ENCODE results near the gene CSNK1G3.
"Not testable (repeated sequence)": the region's sequence is repeated elsewhere in the genome, so short reads cannot be mapped to it uniquely, and the experiment has no call there.

The CSNK1G3 gene

DNA sequence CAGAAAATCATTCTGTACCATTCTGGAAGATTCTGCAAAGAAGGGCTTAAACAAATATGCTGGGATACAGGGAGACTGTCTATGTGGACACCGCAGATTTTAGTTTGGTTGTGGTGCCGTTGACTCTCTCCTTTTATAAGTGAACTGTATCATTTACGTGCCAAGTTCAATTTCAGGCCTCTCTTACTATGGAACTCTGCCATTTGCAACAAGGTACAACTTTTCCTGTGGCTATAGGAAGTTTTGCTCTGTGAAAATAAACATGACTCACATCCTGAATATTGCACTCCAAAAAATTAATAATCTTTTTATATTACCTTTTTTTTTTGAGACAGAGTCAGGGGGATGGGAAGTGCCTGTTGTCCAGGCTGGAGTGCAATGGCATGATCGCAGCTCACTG is 29.7 kb upstream of the CSNK1G3 start:
- TF ChIP-seq, protein P1, sequence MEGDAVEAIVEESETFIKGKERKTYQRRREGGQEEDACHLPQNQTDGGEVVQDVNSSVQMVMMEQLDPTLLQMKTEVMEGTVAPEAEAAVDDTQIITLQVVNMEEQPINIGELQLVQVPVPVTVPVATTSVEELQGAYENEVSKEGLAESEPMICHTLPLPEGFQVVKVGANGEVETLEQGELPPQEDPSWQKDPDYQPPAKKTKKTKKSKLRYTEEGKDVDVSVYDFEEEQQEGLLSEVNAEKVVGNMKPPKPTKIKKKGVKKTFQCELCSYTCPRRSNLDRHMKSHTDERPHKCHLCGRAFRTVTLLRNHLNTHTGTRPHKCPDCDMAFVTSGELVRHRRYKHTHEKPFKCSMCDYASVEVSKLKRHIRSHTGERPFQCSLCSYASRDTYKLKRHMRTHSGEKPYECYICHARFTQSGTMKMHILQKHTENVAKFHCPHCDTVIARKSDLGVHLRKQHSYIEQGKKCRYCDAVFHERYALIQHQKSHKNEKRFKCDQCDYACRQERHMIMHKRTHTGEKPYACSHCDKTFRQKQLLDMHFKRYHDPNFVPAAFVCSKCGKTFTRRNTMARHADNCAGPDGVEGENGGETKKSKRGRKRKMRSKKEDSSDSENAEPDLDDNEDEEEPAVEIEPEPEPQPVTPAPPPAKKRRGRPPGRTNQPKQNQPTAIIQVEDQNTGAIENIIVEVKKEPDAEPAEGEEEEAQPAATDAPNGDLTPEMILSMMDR (IDR thresholded peaks at IDR 0.05; ENCODE audit: insufficient read depth, low read depth, low read length, missing control alignments) = no peak
- no peak overlapping the region for H3K4me3 ChIP-seq (ENCODE audit: low read length)
- peak; percentile 20 for DNase-seq (ENCODE audit: low read depth)

DNA sequence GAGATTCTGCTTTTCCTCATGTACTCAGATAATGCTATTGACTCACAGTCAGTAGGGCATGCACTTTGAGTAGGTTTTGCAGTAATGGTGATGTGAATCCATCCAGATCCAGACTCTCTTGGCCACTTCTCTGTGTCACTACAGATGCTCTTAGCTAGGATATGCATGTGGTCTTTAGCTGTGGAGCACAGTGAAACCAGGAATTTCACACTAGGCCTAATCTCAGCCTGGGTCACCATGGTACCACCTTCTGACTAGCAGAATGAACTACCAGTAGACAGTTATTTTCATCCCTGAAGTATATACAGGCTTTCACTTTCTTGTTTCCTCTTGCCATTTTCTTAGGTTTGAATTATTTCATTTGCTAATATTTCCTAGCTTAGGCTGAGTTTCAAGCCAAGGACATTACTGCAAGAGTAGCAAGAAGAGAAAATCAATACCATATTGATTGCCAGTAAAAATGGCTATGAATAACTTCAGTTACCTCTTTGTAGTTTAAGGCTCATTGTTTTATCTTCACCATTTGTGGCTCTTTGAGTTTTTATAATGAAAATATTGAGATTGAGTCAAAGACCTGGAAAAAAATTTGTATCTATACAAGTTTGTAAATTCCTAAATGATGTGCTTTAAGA is 28.4 kb upstream of the CSNK1G3 start:
- DNase-seq (ENCODE audit: low read depth) = no peak
- H3K4me3 ChIP-seq (ENCODE audit: low read length) = no peak overlapping the region
- TF ChIP-seq, protein P1 (IDR thresholded peaks at IDR 0.05; ENCODE audit: insufficient read depth, low read depth, low read length, missing control alignments) = no peak

DNA sequence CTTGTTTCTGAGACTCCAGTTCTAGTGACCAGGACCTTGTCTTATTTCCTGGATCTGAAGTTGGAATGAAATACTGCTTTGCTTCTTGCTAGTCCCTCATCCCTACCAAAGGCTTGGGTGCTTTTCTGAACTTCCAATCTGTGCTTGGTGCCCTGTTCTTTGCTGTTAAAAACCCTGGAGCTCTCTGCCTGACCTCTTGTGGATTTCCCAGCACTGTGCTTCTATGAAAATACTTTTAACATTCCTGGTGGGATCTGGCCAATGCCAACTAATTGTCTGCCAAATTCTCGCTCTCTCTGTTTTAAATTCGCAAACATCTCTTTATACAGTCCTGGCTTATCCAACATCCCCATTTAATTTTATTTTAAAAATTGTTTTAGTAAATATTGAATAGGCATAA is 26.7 kb upstream of the CSNK1G3 start:
- no peak for DNase-seq (ENCODE audit: low read depth)
- TF ChIP-seq, protein P1 (IDR thresholded peaks at IDR 0.05; ENCODE audit: insufficient read depth, low read depth, low read length, missing control alignments) = no peak
- no peak overlapping the region for H3K4me3 ChIP-seq (ENCODE audit: low read length)

DNA sequence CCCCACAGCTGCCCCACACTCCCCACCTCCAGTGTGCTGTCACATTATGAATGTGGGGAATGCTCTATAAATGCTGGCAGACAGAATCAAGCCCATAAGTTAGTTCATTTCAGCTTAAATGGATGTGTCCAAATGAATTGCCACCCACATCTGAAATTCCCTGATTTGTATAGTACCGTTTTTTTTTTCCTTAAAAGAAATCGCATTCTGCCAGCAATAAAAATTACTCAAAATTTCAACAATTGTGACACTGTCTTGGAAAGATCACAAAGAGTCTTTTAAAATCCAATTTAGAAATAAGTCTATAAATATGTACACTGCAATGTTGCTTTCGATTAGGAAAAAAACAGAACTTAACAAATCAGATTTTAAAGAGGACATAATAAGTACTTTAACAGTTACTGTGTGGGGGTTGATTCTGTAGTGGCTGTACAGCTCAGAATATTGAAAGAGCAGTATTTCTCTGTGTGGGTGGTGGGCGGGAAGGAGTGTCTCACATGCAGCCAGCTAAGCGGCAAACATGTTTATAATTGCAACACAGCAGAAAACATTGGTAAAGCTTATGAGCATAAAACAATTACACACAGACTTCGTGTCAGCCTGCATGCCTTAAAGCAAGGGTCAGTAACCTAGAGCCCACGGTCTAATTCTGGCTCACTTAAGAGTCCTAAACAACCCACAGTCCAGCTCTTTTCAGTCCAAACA is 24.9 kb upstream of the CSNK1G3 start:
- peak; percentile 68 for DNase-seq (ENCODE audit: low read depth)
- H3K4me3 ChIP-seq (ENCODE audit: low read length) = no peak overlapping the region
- TF ChIP-seq, protein P1 (IDR thresholded peaks at IDR 0.05; ENCODE audit: insufficient read depth, low read depth, low read length, missing control alignments) = no peak

DNA sequence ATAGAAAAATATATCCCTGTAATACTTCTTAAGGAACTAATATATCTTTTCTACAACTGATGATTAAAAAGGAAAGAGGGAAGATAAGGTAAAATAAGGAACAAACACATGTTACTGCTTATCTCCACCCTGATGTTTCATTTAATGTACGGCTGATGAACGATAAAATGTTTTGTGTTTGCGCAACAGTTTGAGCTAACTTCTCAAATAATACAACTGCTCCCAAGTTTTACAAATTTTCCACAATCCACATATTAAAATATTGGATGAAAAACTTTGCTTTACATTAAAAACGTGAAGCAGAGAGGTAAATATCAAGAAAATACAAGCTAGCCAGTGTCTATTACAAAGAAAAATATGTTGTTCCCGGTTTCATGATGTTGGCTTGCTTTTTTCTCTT is 21.0 kb upstream of the CSNK1G3 start:
- no peak overlapping the region for H3K4me3 ChIP-seq (ENCODE audit: low read length)
- TF ChIP-seq, protein P1 (IDR thresholded peaks at IDR 0.05; ENCODE audit: insufficient read depth, low read depth, low read length, missing control alignments) = no peak
- DNase-seq (ENCODE audit: low read depth) = no peak

DNA sequence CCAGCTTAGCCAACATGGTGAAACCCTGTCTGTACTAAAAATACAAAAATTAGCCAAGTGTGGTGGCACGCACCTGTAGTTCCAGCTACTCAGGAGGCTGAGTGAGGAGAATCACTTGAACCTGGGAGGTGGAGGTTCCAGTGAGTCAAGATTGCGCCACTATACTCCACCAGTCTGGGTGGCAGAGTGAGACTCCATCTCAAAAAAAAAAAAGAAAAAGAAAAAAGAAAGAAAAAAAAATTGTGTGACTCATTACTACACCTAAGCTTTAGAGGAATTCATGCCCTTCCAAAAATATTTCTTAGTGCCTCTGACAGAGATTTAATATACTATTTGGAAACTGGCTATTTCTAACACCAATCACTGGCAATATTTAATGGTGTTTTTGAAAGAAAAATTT is 16.8 kb upstream of the CSNK1G3 start:
- peak; percentile 27 for DNase-seq (ENCODE audit: low read depth)
- not testable (repeated sequence) for H3K4me3 ChIP-seq (ENCODE audit: low read length)

DNA sequence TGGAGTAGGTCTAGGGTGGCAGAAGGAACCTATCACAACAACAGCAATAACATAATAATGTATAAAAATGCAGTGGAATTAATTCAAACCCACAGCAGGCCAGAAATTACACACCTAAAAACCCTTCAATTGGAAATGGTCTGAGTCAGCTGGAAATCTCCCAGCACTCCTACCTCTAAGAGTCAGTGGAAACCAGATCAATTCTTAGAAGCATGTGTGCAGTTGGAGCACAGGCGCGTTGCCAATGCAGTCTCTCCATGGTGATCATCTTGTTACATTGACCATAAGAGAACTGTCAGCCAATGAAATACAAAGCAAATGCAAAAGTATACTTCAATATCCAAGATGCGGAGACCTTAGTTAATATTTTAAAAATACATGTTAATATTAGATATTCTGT is 15.1 kb upstream of the CSNK1G3 start:
- TF ChIP-seq, protein P1 (IDR thresholded peaks at IDR 0.05; ENCODE audit: insufficient read depth, low read depth, low read length, missing control alignments) = no peak
- DNase-seq (ENCODE audit: low read depth) = no peak
- no peak overlapping the region for H3K4me3 ChIP-seq (ENCODE audit: low read length)
